ENCODE measurements around the gene EXOC4.

DNA sequence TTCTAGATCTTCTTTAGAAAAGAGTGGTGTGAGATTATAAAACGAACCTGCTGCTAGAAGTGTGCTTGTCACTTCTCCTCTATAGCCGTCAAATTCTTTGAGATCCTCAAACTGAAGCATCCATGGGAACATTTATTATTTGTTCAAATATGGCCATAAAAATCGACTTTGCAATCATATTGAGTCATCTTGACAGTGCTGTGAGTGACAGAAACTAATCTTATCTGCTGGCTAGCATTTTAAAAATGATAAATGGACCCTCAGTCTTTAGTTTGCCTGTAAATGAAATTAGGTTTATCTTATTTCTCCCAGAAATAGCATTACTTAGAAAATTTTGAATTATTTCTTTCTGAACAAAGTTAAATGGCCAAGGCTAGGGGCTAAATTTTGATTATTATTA lies 290.8 kb downstream of the EXOC4 start:
- TF ChIP-seq POLR2AphosphoS5 (IDR thresholded peaks at IDR 0.05), result no peak
- TF ChIP-seq POLR2A (IDR thresholded peaks at IDR 0.05), result no peak
- TF ChIP-seq, protein P1, sequence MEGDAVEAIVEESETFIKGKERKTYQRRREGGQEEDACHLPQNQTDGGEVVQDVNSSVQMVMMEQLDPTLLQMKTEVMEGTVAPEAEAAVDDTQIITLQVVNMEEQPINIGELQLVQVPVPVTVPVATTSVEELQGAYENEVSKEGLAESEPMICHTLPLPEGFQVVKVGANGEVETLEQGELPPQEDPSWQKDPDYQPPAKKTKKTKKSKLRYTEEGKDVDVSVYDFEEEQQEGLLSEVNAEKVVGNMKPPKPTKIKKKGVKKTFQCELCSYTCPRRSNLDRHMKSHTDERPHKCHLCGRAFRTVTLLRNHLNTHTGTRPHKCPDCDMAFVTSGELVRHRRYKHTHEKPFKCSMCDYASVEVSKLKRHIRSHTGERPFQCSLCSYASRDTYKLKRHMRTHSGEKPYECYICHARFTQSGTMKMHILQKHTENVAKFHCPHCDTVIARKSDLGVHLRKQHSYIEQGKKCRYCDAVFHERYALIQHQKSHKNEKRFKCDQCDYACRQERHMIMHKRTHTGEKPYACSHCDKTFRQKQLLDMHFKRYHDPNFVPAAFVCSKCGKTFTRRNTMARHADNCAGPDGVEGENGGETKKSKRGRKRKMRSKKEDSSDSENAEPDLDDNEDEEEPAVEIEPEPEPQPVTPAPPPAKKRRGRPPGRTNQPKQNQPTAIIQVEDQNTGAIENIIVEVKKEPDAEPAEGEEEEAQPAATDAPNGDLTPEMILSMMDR (IDR thresholded peaks at IDR 0.05), result no peak

Data from sigmoid colon (tissue), 4 donors.